Smooth muscle cell of the brain vasculature (primary cell): Measurements from ENCODE around the gene CARMIL1.
A peak's percentile ranks its signal among the peaks of the same experiment; 100 is the strongest.

ENCODE experiments used
- DNase-seq: peaks from one replicate; pipeline ENCODE4 v3.0.0-alpha.2; 2012; ENCODE audit warnings: low read depth, low spot score

Gene CARMIL1

DNA sequence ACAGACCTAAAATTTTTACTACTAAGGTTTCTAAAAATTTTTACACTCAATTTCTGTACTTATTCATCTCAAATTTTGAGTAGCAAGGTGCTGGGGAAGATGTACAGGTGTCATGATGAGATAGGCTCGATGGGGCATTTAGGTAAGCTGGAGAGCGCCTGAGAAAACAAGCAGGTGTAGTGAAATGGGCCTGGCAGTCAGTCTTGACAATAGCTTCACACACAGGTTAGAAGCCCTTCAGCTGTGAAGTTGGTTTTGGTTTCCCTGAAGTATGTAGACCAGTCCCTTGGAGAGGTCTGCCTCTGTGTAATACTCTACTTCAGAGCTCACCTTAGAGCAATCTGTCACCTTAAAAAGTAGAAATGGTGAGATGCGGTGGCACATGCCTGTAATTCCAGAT is 228.9 kb downstream of the CARMIL1 start:
- no peak for DNase-seq

DNA sequence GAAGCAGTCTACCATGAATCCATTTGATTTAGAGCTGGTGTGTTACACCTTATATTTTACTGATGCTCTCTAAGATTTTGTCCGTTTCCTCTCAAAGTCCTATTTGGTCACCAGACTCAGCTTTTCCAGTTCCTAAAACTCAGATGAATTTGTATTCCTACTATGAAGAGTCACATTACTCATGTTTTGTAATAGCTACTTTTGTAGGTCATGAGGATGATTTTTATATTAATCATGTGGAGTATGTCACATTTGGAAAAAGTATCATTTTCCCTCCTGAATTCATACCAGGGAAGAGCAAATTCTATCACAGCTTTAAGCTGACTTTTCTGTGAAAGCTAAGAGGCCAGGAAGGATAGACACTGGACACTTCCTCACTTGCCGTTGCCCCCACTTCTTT is 232.2 kb downstream of the CARMIL1 start:
- DNase-seq: no peak

DNA sequence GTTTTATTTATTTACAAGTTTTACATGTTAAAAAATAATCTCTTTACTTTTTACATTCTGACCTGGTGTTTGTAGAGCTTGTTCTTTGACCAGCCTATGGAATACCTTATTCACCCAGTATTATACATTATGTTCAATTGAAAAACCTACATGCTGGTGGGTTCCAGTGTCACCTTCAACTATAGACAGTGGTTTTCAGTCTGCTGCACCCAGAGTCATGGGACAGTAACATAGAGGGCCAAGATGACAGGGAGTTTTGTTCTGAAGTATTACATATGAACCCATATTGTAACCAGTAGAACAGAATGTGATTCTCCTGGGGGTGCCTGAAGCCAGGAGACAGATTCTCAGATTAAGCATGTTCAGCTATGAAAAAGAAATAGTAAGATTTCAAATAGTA is 233.4 kb downstream of the CARMIL1 start:
- no peak for DNase-seq

DNA sequence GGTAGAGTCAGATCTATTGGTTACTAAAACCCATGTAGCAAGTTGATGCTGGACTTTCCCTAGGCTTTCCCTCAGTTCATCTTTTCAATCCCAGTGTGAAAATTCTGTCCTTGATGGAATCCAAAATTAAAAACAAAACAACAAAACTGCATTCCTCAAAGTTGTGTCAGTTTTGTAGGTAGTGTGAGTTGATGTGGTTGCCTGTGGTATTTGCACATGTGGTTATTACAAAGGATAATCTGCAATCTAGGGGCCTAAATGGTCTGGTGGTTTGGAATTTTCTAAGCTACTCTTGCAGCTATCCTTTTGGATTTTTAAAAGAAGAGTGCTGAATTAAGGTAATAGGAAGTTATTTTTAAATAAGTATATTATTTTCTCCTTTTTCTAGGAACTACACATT is 240.7 kb downstream of the CARMIL1 start:
- DNase-seq: no peak

DNA sequence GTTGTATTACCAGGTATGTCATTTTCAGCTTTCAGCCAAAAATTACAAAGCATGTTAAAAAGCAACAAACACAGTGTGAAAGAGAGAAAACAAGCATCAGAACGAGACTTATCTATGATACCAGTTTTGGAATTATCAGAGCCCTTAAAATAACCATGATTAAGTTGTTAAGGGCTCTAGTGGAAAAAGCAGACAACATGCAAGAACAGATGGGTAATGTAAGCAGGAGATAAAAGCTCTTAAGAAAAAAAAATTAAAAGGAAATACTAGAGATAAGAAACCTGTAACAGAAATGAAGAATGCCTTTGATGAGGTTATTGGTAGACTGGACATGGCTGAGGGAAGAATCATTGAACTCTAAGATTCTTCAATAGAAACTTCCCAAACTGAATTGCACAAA is 245.4 kb downstream of the CARMIL1 start:
- no peak for DNase-seq

DNA sequence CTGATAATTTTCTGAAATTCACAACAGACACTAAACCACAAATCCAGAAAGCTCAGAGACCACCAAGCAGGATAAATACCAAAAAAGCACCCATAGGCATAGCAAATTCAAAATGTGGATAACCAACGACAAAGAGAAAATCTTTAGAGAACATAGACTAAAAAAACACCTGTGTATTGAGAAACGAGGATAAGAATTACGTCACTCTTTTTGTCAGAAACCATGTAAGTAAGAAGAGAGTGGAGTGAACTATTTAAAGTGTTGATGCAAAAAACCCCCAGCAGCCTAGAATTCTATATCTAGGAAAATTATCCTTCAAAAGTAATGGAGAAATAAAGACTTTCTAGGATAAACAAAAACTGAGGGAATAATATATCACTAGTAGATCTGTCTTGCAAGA is 245.9 kb downstream of the CARMIL1 start:
- no peak for DNase-seq

- DNase-seq: no peak
These were observed 255.9 kb downstream of the CARMIL1 start for GRCh38 chr6:25534942-25535631.

DNA sequence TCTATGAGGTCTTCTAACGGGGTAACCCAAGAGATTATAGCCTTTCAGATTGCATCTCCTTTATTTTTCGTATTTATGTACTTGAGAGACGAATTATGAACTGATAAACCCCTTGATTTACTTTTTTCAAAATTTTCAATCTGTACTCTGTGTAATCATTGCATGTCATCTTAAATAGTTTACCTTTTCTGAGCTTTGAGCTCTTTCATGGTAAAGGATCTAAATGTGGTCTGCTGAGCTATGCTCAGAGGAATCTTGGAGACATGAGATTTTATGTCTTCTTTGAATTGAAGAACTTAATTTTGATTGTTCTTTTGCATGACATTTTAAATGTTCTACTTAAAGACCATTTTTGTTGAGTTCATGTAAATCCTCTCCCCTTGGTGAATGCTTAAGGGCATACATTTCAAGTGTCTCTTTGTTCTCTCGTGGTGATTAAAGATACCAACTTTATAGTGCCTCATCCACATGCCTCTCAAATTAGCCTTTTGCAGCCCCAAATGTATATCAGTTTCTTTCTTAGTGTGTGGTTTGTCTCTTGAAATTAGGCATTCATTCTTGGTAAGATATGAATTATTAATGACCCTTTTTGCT is 256.6 kb downstream of the CARMIL1 start:
- no peak for DNase-seq

DNA sequence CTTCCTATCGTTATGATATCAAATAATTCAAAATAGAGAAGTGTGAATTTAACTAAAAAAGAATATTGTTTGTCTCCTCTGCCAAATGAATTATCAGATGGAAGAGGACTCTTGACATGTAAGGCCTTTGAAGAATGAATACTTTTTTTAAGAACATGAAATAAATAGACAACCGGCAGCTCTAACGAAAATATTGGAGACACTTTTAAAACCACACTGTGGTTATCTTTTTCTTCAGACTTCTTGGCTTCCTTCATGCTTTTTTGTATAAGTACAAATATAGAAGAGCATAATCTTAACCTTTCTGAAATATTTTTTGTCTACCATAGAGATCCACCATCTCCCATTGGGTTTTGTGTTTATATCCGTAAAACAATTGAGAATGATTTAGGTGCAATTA is 257.6 kb downstream of the CARMIL1 start:
- DNase-seq: no peak

DNA sequence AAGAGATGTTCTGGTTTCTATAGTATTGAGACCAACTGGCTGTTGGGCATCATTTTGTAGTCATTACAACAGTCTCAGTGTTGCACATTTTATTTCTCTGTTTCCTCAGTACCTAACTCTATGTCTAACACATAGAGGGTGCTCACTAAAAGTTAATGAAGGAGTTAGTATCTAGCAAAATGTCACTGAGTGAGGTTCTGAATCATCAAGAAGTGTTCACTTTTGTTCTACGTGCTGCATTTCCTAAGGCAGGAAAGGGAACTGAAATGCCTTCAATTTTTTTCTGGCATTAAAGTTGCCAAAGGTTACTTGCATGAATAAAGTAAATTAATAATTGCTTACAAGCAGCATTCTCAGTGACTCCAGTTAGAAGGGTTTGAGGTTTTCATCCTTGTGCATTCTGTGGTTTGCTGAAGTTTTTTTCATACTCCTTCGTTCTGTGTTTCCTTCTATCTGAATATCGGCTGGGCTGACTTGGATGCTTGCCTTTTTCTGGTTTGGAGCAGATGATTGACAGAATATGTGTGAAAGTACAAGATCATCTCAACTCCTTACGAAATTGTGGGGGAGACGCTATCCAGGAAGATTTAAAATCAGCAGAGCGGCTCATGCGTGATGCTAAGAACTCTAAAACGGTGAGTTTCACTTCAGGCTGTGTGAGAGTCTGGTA is 258.3 kb downstream of the CARMIL1 start:
- DNase-seq: no peak

DNA sequence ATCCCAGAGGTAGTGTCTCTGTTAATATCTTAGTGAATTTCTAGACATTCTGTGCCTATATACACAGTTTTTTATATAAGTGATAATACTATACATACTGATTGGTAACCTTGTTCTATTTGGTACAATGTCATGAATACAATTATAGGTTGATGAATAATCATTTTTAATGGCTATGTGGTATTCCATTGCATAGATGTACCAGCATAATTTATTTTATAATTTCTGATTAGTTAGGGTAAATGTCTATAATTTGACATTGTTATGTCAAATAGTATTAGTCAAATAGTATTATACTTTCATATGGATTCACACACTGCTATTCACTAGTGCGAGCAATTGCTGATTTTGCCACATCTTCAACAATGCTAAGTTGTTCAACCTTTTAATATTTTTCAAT is 262.1 kb downstream of the CARMIL1 start:
- no peak for DNase-seq

GRCh38 chr6:25542984-25543910 is 264.1 kb downstream of the CARMIL1 start:
- no peak for DNase-seq

GRCh38 chr6:25544833-25545232 is 265.7 kb downstream of the CARMIL1 start:
- no peak for DNase-seq

- DNase-seq: no peak
These were observed 268.6 kb downstream of the CARMIL1 start for GRCh38 chr6:25547797-25548196.

GRCh38 chr6:25548451-25548850 is 269.3 kb downstream of the CARMIL1 start:
- DNase-seq: no peak

DNA sequence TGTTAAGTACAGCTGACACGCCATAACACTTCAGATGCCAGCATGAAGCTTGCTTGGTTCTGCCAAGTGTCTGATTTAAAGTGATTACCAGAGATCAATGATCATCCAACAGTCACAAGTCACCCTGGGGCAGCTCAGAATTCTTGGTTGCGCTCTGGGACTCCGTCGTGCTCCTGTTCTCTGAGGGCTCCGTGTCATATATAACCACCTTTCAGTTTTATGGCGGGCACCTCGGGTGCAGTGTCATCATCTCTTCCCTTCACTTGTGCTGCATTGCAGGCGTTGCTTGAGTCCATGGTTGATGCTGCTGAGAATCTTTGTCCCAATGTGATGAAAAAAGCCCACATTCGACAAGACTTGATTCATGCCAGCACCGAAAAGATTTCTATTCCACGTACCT is 271.5 kb downstream of the CARMIL1 start:
- DNase-seq: no peak

DNA sequence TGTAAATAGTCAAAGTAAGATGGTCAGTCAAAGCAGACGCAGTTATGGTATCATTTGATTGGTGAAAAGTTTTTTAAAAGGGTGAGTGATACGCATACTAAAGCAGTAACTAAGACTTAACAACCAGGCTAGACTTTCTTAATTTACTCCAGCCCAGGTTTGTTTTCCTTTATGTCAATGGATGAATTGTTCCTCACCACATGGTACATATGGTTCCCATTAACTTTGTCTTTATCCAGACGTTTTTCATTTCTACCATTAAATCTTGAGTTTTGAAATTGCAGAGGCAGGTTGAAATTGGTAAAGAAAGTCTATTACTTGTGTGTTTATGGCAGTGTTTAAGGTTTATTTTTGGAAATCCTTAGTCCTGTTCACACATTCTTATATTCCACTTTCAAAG is 274.3 kb downstream of the CARMIL1 start:
- DNase-seq: no peak

- no peak for DNase-seq
These were observed 276.0 kb downstream of the CARMIL1 start for GRCh38 chr6:25555188-25555587.

DNA sequence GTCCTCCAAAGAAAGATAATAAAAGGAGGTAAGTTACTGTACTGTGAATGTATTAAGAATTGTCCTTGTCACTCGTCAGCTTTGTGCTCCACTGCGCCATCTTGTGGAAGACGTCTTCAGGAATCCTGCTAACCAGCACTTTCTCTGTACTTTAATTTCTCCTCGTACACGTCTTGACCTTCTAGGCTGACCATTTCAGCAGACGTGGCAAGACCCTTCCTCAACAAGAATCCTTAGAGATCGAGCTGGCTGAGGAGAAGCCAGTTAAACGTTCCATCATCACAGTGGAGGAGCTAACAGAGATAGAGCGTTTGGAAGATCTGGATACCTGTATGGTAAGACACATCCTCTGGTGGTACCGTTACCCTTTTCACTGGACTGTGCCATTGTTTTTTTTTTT is 277.3 kb downstream of the CARMIL1 start:
- DNase-seq: peak; percentile 57

GRCh38 chr6:25558155-25558817 is 279.1 kb downstream of the CARMIL1 start:
- no peak for DNase-seq

GRCh38 chr6:25560865-25561264 is 281.7 kb downstream of the CARMIL1 start:
- DNase-seq: no peak

- DNase-seq: no peak
These were observed 285.8 kb downstream of the CARMIL1 start for GRCh38 chr6:25564943-25565342.
